Loucy (cell line): ENCODE measurements around the gene PRKAG3.
A peak's percentile ranks its signal among the peaks of the same experiment; 100 is the strongest.

Source experiments
- H2AFZ ChIP-seq: fragments of 200-600 bp; sonication (generic); 2 replicates; pipeline ENCODE4 v1.6.0; 2016; ENCODE audit warnings: antibody characterized with exemption, mild to moderate bottlenecking, low read length, moderate library complexity
- H3F3A ChIP-seq: fragments of 200-600 bp; 2 replicates; pipeline ENCODE4 v1.6.0; 2016; ENCODE audit warnings: antibody characterized with exemption, low read depth, mild to moderate bottlenecking
- H3K27me3 ChIP-seq: fragments of 200-600 bp; sonication (generic); 2 replicates; pipeline ENCODE4 v1.6.1; 2014; ENCODE audit warnings: low read length, mild to moderate bottlenecking; ENCODE audit not compliant: insufficient read depth, poor library complexity, severe bottlenecking
- H3K36me3 ChIP-seq: fragments of 200-600 bp; sonication (generic); 2 replicates; pipeline ENCODE4 v1.6.1; 2016; ENCODE audit warnings: low read length; ENCODE audit not compliant: insufficient read depth
- H3K4me1 ChIP-seq: fragments of 200-600 bp; sonication (generic); 2 replicates; pipeline ENCODE4 v1.5.1; 2014; ENCODE audit warnings: low read length, mild to moderate bottlenecking; ENCODE audit not compliant: insufficient read depth, poor library complexity, severe bottlenecking
- H3K4me2 ChIP-seq: fragments of 200-600 bp; sonication (generic); 2 replicates; pipeline ENCODE4 v1.6.0; 2014; ENCODE audit warnings: antibody characterized with exemption, low read length, low read depth, mild to moderate bottlenecking; ENCODE audit not compliant: poor library complexity, severe bottlenecking
- H3K4me3 ChIP-seq: fragments of 200-600 bp; sonication (generic); 2 replicates; pipeline ENCODE4 v1.5.1; 2014; ENCODE audit warnings: low read length, mild to moderate bottlenecking, mixed read lengths; ENCODE audit not compliant: poor library complexity, severe bottlenecking
- H3K79me2 ChIP-seq: fragments of 200-600 bp; sonication (generic); 2 replicates; pipeline ENCODE4 v1.6.1; 2014; ENCODE audit warnings: low read length; ENCODE audit not compliant: insufficient read depth
- H3K9ac ChIP-seq: fragments of 200-600 bp; sonication (generic); 2 replicates; pipeline ENCODE4 v1.6.0; 2014; ENCODE audit warnings: mild to moderate bottlenecking, low read depth, low read length, moderate library complexity; ENCODE audit not compliant: poor library complexity, severe bottlenecking
- H3K9me2 ChIP-seq: fragments of 200-600 bp; sonication (generic); replicated peaks from 2 replicates; pipeline ENCODE4 v1.6.1; 2016; ENCODE audit warnings: low read depth, low read length, mixed read lengths
- H3K9me3 ChIP-seq: fragments of 200-600 bp; sonication (generic); 2 replicates; pipeline ENCODE4 v1.6.1; 2014; ENCODE audit warnings: mild to moderate bottlenecking, antibody characterized with exemption, low read length, low read depth; ENCODE audit not compliant: insufficient read depth
- H4K20me1 ChIP-seq: fragments of 200-600 bp; sonication (generic); 2 replicates; pipeline ENCODE4 v1.6.0; 2014; ENCODE audit warnings: antibody characterized with exemption, low read length, mild to moderate bottlenecking; ENCODE audit not compliant: insufficient read depth, poor library complexity, severe bottlenecking
- CTCF ChIP-seq: fragments of 200-600 bp; sonication (generic); conservative IDR thresholded peaks from 2 replicates; pipeline ENCODE4 v1.5.1; 2014; ENCODE audit warnings: mild to moderate bottlenecking, antibody characterized with exemption, low read length
- EZH2phosphoT487 ChIP-seq: fragments of 200-600 bp; IDR thresholded peaks from 2 replicates; pipeline ENCODE4 v1.6.1; 2018; ENCODE audit warnings: antibody characterized with exemption, mild to moderate bottlenecking, moderate library complexity, borderline replicate concordance

Gene PRKAG3

GRCh38 chr2:218867900-218868299 lies 36.3 kb upstream of the PRKAG3 start:
- no peak overlapping the region for H2AFZ ChIP-seq

DNA sequence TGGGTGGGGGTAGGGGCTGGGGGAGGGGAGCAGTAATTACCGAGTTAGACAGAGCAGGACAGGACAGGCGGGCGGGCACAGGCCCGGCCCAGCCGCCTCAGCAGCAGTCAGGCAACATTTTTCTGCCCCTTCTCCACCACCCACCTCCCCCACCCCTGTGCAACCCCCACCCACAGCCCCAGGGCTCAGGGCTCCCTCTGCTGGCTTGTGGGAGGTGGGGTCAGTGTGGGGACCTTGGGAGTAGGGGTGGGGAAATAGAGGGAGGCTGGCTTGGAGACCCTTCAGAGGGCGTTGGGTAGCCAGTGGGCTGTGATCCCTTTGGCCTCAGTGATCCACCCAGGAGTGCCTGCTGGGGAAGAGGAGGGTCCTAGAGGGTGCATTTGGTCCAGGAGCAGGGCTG lies 34.4 kb upstream of the PRKAG3 start:
- H3F3A ChIP-seq = no peaks in the 10 kb centered on the region
- H3K4me1 ChIP-seq = no peaks in the 10 kb centered on the region
- no peak overlapping the region for H3K4me2 ChIP-seq
- no peak overlapping the region for H3K9ac ChIP-seq
- H3K9me3 ChIP-seq = no peaks in the 10 kb centered on the region
- no peaks in the 10 kb centered on the region for H3K27me3 ChIP-seq
- no peak overlapping the region for H2AFZ ChIP-seq
- H4K20me1 ChIP-seq = no peaks in the 10 kb centered on the region
- H3K9me2 ChIP-seq = no peaks in the 10 kb centered on the region
- TF ChIP-seq EZH2phosphoT487 = no peak
- TF ChIP-seq CTCF = 0 out of 2 replicates have a peak, but pooled peaks have one; percentile 10
- H3K4me3 ChIP-seq = no peak overlapping the region
- H3K36me3 ChIP-seq = no peaks in the 10 kb centered on the region
- H3K79me2 ChIP-seq = no peaks in the 10 kb centered on the region

More at GRCh38 chr2:218867900-218868299, 36.3 kb upstream of the PRKAG3 start:
- H3K9me2 ChIP-seq = no peaks in the 10 kb centered on the region
- no peak for TF ChIP-seq EZH2phosphoT487
- TF ChIP-seq CTCF = no peak
- H4K20me1 ChIP-seq = no peaks in the 10 kb centered on the region
- H3K9me3 ChIP-seq = no peaks in the 10 kb centered on the region
- no peaks in the 10 kb centered on the region for H3K4me1 ChIP-seq
- H3F3A ChIP-seq = no peaks in the 10 kb centered on the region
- H3K27me3 ChIP-seq = no peaks in the 10 kb centered on the region
- H3K79me2 ChIP-seq = no peaks in the 10 kb centered on the region
- no peaks in the 10 kb centered on the region for H3K36me3 ChIP-seq
- no peak overlapping the region for H3K4me2 ChIP-seq
- no peak overlapping the region for H3K4me3 ChIP-seq
- H3K9ac ChIP-seq = no peak overlapping the region

- H3K4me3 ChIP-seq = no peak overlapping the region
- no peaks in the 10 kb centered on the region for H4K20me1 ChIP-seq
- H3K9ac ChIP-seq = no peak overlapping the region
- no peaks in the 10 kb centered on the region for H3K4me1 ChIP-seq
- TF ChIP-seq EZH2phosphoT487 = no peak
- TF ChIP-seq CTCF = no peak
- H3F3A ChIP-seq = no peaks in the 10 kb centered on the region
- no peaks in the 10 kb centered on the region for H3K36me3 ChIP-seq
- H3K9me3 ChIP-seq = no peaks in the 10 kb centered on the region
- H3K9me2 ChIP-seq = no peaks in the 10 kb centered on the region
- H3K4me2 ChIP-seq = no peak overlapping the region
- no peaks in the 10 kb centered on the region for H3K27me3 ChIP-seq
- H3K79me2 ChIP-seq = no peaks in the 10 kb centered on the region
- no peak overlapping the region for H2AFZ ChIP-seq
Observed at GRCh38 chr2:218865396-218865795, 33.8 kb upstream of the PRKAG3 start.
